ENCODE data around the gene DLG2. TPM values are rescaled to one million over a fixed set of nuclear protein-coding genes. Genes with fewer than 3 reads are reported as not detected.

The DLG2 gene
- total RNA-seq, 4 donors from 2014 or later, result 0.18 to 8.3 (median 2.5) TPM

DNA sequence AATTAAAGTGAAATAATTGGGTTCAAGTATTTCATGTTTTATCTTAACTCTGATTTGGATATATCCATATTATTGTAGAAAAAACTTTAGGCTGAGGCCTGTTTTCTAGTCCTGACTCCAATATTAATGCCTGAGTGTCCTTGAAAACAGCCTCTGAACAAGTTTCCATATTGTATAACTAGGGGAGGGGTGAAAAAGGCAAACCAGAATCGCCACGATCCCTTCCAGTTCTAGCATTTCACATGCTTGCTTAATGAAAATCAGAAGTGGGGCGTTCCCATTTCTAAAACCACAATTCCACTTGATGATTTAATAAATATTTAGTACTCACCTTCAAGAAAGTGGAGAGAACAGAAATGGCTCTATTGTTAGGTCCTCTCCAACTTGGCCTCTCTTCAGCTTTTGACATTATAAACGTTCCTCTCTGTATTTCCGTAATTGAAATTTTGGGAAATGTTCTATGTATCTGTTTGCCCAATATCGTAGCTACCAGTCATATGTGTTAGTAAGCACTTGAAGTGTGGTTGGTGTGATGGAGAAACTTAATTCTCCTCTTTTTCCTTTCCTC is 1779.6 kb downstream of the DLG2 start:
- Histone ChIP-seq H3K27ac (no peak overlapping the region), H3K36me3 (no peaks in the 10 kb centered on the region), H3K27me3 (no peaks in the 10 kb centered on the region), H3K4me3 (no peak overlapping the region), H3K9me3 (no peaks in the 10 kb centered on the region), H3K4me1 (no peaks in the 10 kb centered on the region)
- no peak for DNase-seq
- no peak for TF ChIP-seq POLR2A (IDR thresholded peaks at IDR 0.05)
- TF ChIP-seq, protein P1, sequence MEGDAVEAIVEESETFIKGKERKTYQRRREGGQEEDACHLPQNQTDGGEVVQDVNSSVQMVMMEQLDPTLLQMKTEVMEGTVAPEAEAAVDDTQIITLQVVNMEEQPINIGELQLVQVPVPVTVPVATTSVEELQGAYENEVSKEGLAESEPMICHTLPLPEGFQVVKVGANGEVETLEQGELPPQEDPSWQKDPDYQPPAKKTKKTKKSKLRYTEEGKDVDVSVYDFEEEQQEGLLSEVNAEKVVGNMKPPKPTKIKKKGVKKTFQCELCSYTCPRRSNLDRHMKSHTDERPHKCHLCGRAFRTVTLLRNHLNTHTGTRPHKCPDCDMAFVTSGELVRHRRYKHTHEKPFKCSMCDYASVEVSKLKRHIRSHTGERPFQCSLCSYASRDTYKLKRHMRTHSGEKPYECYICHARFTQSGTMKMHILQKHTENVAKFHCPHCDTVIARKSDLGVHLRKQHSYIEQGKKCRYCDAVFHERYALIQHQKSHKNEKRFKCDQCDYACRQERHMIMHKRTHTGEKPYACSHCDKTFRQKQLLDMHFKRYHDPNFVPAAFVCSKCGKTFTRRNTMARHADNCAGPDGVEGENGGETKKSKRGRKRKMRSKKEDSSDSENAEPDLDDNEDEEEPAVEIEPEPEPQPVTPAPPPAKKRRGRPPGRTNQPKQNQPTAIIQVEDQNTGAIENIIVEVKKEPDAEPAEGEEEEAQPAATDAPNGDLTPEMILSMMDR (IDR thresholded peaks at IDR 0.05), result no peak

DNA sequence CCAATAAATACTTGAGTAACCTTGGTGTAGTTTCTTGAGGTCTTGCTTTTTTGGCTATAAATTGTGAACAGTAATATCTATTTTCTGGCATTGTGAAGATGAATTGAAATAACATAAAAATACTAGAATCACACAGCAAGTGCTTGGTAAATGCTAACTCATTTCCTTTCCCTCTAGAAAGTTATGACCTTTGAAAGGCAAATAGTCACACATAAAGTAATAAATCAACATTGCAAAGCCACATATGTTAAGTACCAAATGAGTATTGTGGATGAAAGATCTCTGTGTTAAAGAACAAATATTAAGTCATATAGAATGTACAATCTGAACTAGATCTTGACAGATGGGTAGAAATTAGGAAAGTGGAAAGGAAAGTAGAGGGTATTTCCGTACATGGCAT is 1781.3 kb downstream of the DLG2 start:
- Histone ChIP-seq H3K4me3 (no peak overlapping the region), H3K36me3 (no peaks in the 10 kb centered on the region), H3K27me3 (no peaks in the 10 kb centered on the region), H3K27ac (no peak overlapping the region), H3K4me1 (no peaks in the 10 kb centered on the region), H3K9me3 (no peaks in the 10 kb centered on the region)
- no peak for DNase-seq
- TF ChIP-seq, protein P1 (IDR thresholded peaks at IDR 0.05), result no peak
- no peak for TF ChIP-seq POLR2A (IDR thresholded peaks at IDR 0.05)

DNA sequence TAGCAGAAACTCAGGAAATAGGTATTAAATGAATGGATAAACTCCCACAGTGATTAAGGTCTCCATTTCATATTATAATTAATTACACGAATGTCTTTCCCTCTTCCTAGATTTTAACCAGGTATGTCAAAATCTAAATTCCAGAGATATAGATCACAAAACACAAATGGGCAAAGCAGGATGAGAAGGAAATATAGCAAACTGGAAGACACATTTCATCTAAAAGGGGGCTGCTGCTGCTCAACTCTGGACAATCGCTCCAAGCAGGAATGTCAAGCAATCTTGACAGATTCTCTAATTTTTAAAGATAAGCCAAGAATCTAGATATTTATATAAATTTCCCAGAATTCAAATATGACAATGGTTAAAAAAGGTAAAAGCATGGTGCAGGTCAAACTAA is 1786.8 kb downstream of the DLG2 start:
- Histone ChIP-seq H3K4me1 (no peaks in the 10 kb centered on the region), H3K27ac (no peak overlapping the region), H3K36me3 (no peaks in the 10 kb centered on the region), H3K4me3 (no peak overlapping the region), H3K9me3 (no peaks in the 10 kb centered on the region), H3K27me3 (no peaks in the 10 kb centered on the region)
- DNase-seq, result no peak
- TF ChIP-seq, protein P1 (IDR thresholded peaks at IDR 0.05), result no peak
- TF ChIP-seq POLR2A (IDR thresholded peaks at IDR 0.05), result no peak

DNA sequence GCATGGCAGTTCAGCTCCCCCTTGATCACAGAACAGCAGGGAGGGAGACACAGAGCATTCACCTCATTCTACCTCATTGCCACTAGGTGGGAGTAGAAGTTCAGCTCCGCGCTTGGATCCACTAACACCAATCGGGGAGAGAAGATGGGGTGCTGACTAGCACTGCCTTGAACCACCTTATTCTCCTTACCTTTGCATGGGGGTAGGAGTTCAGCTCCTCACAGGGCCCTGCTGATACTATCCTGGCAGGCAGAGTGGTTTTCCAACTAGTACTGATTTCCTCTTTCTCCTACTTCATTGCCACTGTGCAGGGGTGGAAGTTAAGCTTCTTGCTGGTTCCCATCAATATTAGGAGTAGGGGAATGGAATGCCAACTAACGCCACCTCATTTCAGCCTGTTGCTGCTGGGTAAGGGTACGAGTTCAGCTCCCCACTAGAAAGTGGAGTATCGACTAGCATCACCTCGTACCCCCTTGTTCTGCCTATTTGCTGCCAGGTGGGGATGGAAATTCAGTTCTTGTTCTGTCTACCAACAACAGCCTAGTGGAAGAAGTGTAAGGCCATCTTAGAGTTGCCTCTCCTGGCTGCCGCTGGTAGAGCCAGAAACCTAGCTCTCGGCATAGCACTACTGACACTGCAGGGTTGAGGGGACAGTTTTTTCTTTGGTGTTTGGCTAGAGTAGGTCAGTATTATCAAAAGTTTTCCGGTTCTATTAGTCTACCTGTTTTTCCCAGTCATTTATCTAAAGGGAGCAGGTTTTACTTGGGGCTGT is 1790.1 kb downstream of the DLG2 start:
- H3K36me3 ChIP-seq, result no peaks in the 10 kb centered on the region
- DNase-seq, result peak in 1 of 3 donors; percentile 52
- H3K27ac ChIP-seq, result no peak overlapping the region
- no peaks in the 10 kb centered on the region for H3K4me1 ChIP-seq
- H3K27me3 ChIP-seq, result no peaks in the 10 kb centered on the region
- H3K4me3 ChIP-seq, result no peak overlapping the region
- TF ChIP-seq, protein P1 (IDR thresholded peaks at IDR 0.05), result peak in 5 of 6 experiments; percentile 5 to 47 (median 44)
- TF ChIP-seq POLR2A (IDR thresholded peaks at IDR 0.05), result no peak
- no peaks in the 10 kb centered on the region for H3K9me3 ChIP-seq

DNA sequence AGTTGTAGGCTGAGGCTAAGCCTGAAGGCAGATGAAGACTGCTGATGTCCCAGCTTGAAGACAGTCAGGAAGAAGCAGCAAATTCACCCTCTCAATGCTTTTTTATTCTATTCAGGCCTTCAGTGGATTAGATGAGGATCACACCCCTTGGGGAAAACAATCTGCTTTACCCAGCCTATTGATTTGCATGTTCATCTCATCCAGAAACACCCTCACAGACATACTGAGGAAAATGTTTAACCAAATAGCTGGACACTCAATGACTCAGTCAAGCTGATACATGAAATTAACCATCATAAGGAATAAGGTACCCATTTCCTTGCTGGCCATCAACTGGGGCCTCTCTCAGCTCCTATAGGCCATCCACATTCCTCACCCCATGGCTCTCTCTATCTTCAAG is 1791.1 kb downstream of the DLG2 start:
- H3K27me3 ChIP-seq, result no peaks in the 10 kb centered on the region
- H3K9me3 ChIP-seq, result no peaks in the 10 kb centered on the region
- TF ChIP-seq, protein P1 (IDR thresholded peaks at IDR 0.05), result no peak
- no peak for TF ChIP-seq POLR2A (IDR thresholded peaks at IDR 0.05)
- H3K4me3 ChIP-seq, result no peak overlapping the region
- no peaks in the 10 kb centered on the region for H3K4me1 ChIP-seq
- no peak for DNase-seq
- no peak overlapping the region for H3K27ac ChIP-seq
- no peaks in the 10 kb centered on the region for H3K36me3 ChIP-seq
